ENCODE measurements around the gene TEAD2. TPM values are rescaled to one million over a fixed set of nuclear protein-coding genes. Genes with fewer than 3 reads are reported as not detected.

Gene TEAD2
- total and polyA plus RNA-seq, 2 of the 13 experiments (the other 11 are each of a cell fraction or from before 2014, with no cell fraction given), result 10.8 to 12.5 TPM

Small RNAs within 50 kb of the gene (microRNA-seq; reads per million reads assigned to microRNA genes)
- not detected for gene MIR4324

Small RNAs within 50 kb of the gene (small RNA-seq; reads per million reads assigned to genes)
- gene MIR4324 (ENCODE audit: insufficient read depth in 2 of 3, insufficient read length in 3 of 3, low read depth in 2 of 3, low replicate concordance in 1 of 3), result 0 reads per million in 3 experiments

Other genes with a start within 250 kb of the TEAD2 start
- gene LIN7B, start 248.0 kb downstream of the TEAD2 start, total RNA-seq (2016; rRNA removed; fragmentation: Illumina TruSeq; extraction: Trizol), result 3.5 and 5.3 TPM in 2 replicates
- 7.6 and 8.6 TPM in 2 replicates for gene LIN7B, start 248.0 kb downstream of the TEAD2 start, polyA plus RNA-seq (2011; rRNA removed)
- gene C19orf73, start 243.3 kb downstream of the TEAD2 start, total RNA-seq (2016; rRNA removed; fragmentation: Illumina TruSeq; extraction: Trizol), result 0.80 and 1.4 TPM in 2 replicates
- 1.5 and 3.0 TPM in 2 replicates for gene C19orf73, start 243.3 kb downstream of the TEAD2 start, polyA plus RNA-seq (2011; rRNA removed)
- gene PPFIA3, start 242.9 kb downstream of the TEAD2 start, total RNA-seq (2016; rRNA removed; fragmentation: Illumina TruSeq; extraction: Trizol), result 6.3 and 8.6 TPM in 2 replicates
- gene PPFIA3, start 242.9 kb downstream of the TEAD2 start, polyA plus RNA-seq (2011; rRNA removed), result 6.7 and 8.9 TPM in 2 replicates
- 1.5 and 3.6 TPM in 2 replicates for gene HRC, start 207.0 kb downstream of the TEAD2 start, total RNA-seq (2016; rRNA removed; fragmentation: Illumina TruSeq; extraction: Trizol)
- gene HRC, start 207.0 kb downstream of the TEAD2 start, polyA plus RNA-seq (2011; rRNA removed), result 15.4 and 26.4 TPM in 2 replicates
- 1.7 and 1.9 TPM in 2 replicates for gene TRPM4, start 204.6 kb downstream of the TEAD2 start, total RNA-seq (2016; rRNA removed; fragmentation: Illumina TruSeq; extraction: Trizol)
- gene TRPM4, start 204.6 kb downstream of the TEAD2 start, polyA plus RNA-seq (2011; rRNA removed), result 4.3 and 6.3 TPM in 2 replicates
- 0.07 TPM in 1 of 2 replicates, not detected in the other for gene SLC6A16, start 37.2 kb downstream of the TEAD2 start, total RNA-seq (2016; rRNA removed; fragmentation: Illumina TruSeq; extraction: Trizol)
- 0.18 and 0.22 TPM in 2 replicates for gene SLC6A16, start 37.2 kb downstream of the TEAD2 start, polyA plus RNA-seq (2011; rRNA removed)
- gene CD37, start 27.0 kb downstream of the TEAD2 start, total RNA-seq (2016; rRNA removed; fragmentation: Illumina TruSeq; extraction: Trizol), result not detected in 2 replicates
- not detected in 2 replicates for gene CD37, start 27.0 kb downstream of the TEAD2 start, polyA plus RNA-seq (2011; rRNA removed)
- gene DKKL1, start 1.5 kb upstream of the TEAD2 start, total RNA-seq (2016; rRNA removed; fragmentation: Illumina TruSeq; extraction: Trizol), result 0.31 TPM in 1 of 2 replicates, not detected in the other
- gene DKKL1, start 1.5 kb upstream of the TEAD2 start, polyA plus RNA-seq (2011; rRNA removed), result 0.30 and 0.33 TPM in 2 replicates
- gene KASH5, start 25.8 kb upstream of the TEAD2 start, total RNA-seq (2016; rRNA removed; fragmentation: Illumina TruSeq; extraction: Trizol), result not detected in 2 replicates
- not detected in 2 replicates for gene KASH5, start 25.8 kb upstream of the TEAD2 start, polyA plus RNA-seq (2011; rRNA removed)
- gene PTH2, start 61.0 kb upstream of the TEAD2 start, total RNA-seq (2016; rRNA removed; fragmentation: Illumina TruSeq; extraction: Trizol), result not detected in 2 replicates
- not detected in 2 replicates for gene PTH2, start 61.0 kb upstream of the TEAD2 start, polyA plus RNA-seq (2011; rRNA removed)
- not detected in 2 replicates for gene GFY, start 63.0 kb upstream of the TEAD2 start, total RNA-seq (2016; rRNA removed; fragmentation: Illumina TruSeq; extraction: Trizol)
- gene GFY, start 63.0 kb upstream of the TEAD2 start, polyA plus RNA-seq (2011; rRNA removed), result not detected in 2 replicates
- gene SLC17A7, start 79.1 kb upstream of the TEAD2 start, total RNA-seq (2016; rRNA removed; fragmentation: Illumina TruSeq; extraction: Trizol), result not detected in 2 replicates
- 0.32 and 0.37 TPM in 2 replicates for gene SLC17A7, start 79.1 kb upstream of the TEAD2 start, polyA plus RNA-seq (2011; rRNA removed)
- gene PIH1D1, start 89.4 kb upstream of the TEAD2 start, total RNA-seq (2016; rRNA removed; fragmentation: Illumina TruSeq; extraction: Trizol), result 94.9 and 110 TPM in 2 replicates
- 126 and 137 TPM in 2 replicates for gene PIH1D1, start 89.4 kb upstream of the TEAD2 start, polyA plus RNA-seq (2011; rRNA removed)
- 29.6 and 34.9 TPM in 2 replicates for gene ALDH16A1, start 90.8 kb upstream of the TEAD2 start, total RNA-seq (2016; rRNA removed; fragmentation: Illumina TruSeq; extraction: Trizol)
- gene ALDH16A1, start 90.8 kb upstream of the TEAD2 start, polyA plus RNA-seq (2011; rRNA removed), result 8.4 and 9.2 TPM in 2 replicates
- gene FLT3LG, start 111.8 kb upstream of the TEAD2 start, total RNA-seq (2016; rRNA removed; fragmentation: Illumina TruSeq; extraction: Trizol), result 0.58 and 1.5 TPM in 2 replicates
- 2.6 and 3.0 TPM in 2 replicates for gene FLT3LG, start 111.8 kb upstream of the TEAD2 start, polyA plus RNA-seq (2011; rRNA removed)
- 2,601 and 3,137 TPM in 2 replicates for gene RPL13A, start 125.2 kb upstream of the TEAD2 start, total RNA-seq (2016; rRNA removed; fragmentation: Illumina TruSeq; extraction: Trizol)
- gene RPL13A, start 125.2 kb upstream of the TEAD2 start, polyA plus RNA-seq (2011; rRNA removed), result 3,407 and 3,954 TPM in 2 replicates
- 2,345 and 2,734 TPM in 2 replicates for gene RPS11, start 134.0 kb upstream of the TEAD2 start, total RNA-seq (2016; rRNA removed; fragmentation: Illumina TruSeq; extraction: Trizol)
- gene RPS11, start 134.0 kb upstream of the TEAD2 start, polyA plus RNA-seq (2011; rRNA removed), result 2,839 and 2,896 TPM in 2 replicates
- gene FCGRT, start 150.2 kb upstream of the TEAD2 start, total RNA-seq (2016; rRNA removed; fragmentation: Illumina TruSeq; extraction: Trizol), result 124 and 225 TPM in 2 replicates
- gene FCGRT, start 150.2 kb upstream of the TEAD2 start, polyA plus RNA-seq (2011; rRNA removed), result 121 and 149 TPM in 2 replicates
- gene RCN3, start 165.6 kb upstream of the TEAD2 start, total RNA-seq (2016; rRNA removed; fragmentation: Illumina TruSeq; extraction: Trizol), result 1.7 and 10.1 TPM in 2 replicates
- 3.0 and 3.3 TPM in 2 replicates for gene RCN3, start 165.6 kb upstream of the TEAD2 start, polyA plus RNA-seq (2011; rRNA removed)
- 78.0 and 81.4 TPM in 2 replicates for gene NOSIP, start 218.1 kb upstream of the TEAD2 start, total RNA-seq (2016; rRNA removed; fragmentation: Illumina TruSeq; extraction: Trizol)
- gene NOSIP, start 218.1 kb upstream of the TEAD2 start, polyA plus RNA-seq (2011; rRNA removed), result 54.3 and 58.4 TPM in 2 replicates
- 0.51 and 0.82 TPM in 2 replicates for gene PRRG2, start 218.9 kb upstream of the TEAD2 start, total RNA-seq (2016; rRNA removed; fragmentation: Illumina TruSeq; extraction: Trizol)
- 0.64 and 0.66 TPM in 2 replicates for gene PRRG2, start 218.9 kb upstream of the TEAD2 start, polyA plus RNA-seq (2011; rRNA removed)
- gene PRR12, start 228.8 kb upstream of the TEAD2 start, total RNA-seq (2016; rRNA removed; fragmentation: Illumina TruSeq; extraction: Trizol), result 1.5 and 1.6 TPM in 2 replicates
- gene PRR12, start 228.8 kb upstream of the TEAD2 start, polyA plus RNA-seq (2011; rRNA removed), result 0.62 and 0.74 TPM in 2 replicates

Data from HepG2 (cell line).